ENCODE results near the gene CLEC2D. TPM values are rescaled to one million over a fixed set of nuclear protein-coding genes. Genes with fewer than 3 reads are reported as not detected.
"Not testable (repeated sequence)": the region's sequence is repeated elsewhere in the genome, so short reads cannot be mapped to it uniquely, and the experiment has no call there.

Gene CLEC2D
- total RNA-seq, 1 donor = 3.9 TPM

GRCh38 chr12:9673404-9674225 lies 4.1 kb downstream of the CLEC2D start:
- no peak overlapping the region for H3K4me3 ChIP-seq (ENCODE audit: low read depth, low read length)
- TF ChIP-seq CTCF (IDR thresholded peaks at IDR 0.05; ENCODE audit: insufficient read depth, low read depth, low read length) = no peak
- DNase-seq (ENCODE audit: low read depth) = peak; percentile 91

GRCh38 chr12:9674226-9674590 lies 4.7 kb downstream of the CLEC2D start:
- no peak for DNase-seq (ENCODE audit: low read depth)
- H3K4me3 ChIP-seq (ENCODE audit: low read depth, low read length) = no peak overlapping the region
- TF ChIP-seq CTCF (IDR thresholded peaks at IDR 0.05; ENCODE audit: insufficient read depth, low read depth, low read length) = no peak

GRCh38 chr12:9682508-9682907 lies 13.0 kb downstream of the CLEC2D start:
- DNase-seq (ENCODE audit: low read depth); H3K4me3 ChIP-seq (ENCODE audit: low read depth, low read length): not testable (repeated sequence)

- H3K4me3 ChIP-seq (ENCODE audit: low read depth, low read length); DNase-seq (ENCODE audit: low read depth): not testable (repeated sequence)
Measured at GRCh38 chr12:9682949-9683348, 13.4 kb downstream of the CLEC2D start.

- H3K4me3 ChIP-seq (ENCODE audit: low read depth, low read length); DNase-seq (ENCODE audit: low read depth): not testable (repeated sequence)
Measured at GRCh38 chr12:9685366-9685765, 15.9 kb downstream of the CLEC2D start.

GRCh38 chr12:9685915-9686314 lies 16.4 kb downstream of the CLEC2D start:
- no peak overlapping the region for H3K4me3 ChIP-seq (ENCODE audit: low read depth, low read length)
- TF ChIP-seq CTCF (IDR thresholded peaks at IDR 0.05; ENCODE audit: insufficient read depth, low read depth, low read length) = no peak
- DNase-seq (ENCODE audit: low read depth) = no peak

GRCh38 chr12:9687228-9687627 lies 17.7 kb downstream of the CLEC2D start:
- DNase-seq (ENCODE audit: low read depth) = no peak
- no peak overlapping the region for H3K4me3 ChIP-seq (ENCODE audit: low read depth, low read length)
- TF ChIP-seq CTCF (IDR thresholded peaks at IDR 0.05; ENCODE audit: insufficient read depth, low read depth, low read length) = no peak

- no peak overlapping the region for H3K4me3 ChIP-seq (ENCODE audit: low read depth, low read length)
- TF ChIP-seq CTCF (IDR thresholded peaks at IDR 0.05; ENCODE audit: insufficient read depth, low read depth, low read length) = no peak
- DNase-seq (ENCODE audit: low read depth) = no peak
Measured at GRCh38 chr12:9692909-9693308, 23.4 kb downstream of the CLEC2D start.

Measured in fibroblast of villous mesenchyme (primary cell).